Activated T-helper 2 cell treated with anti-CD3 and anti-CD28 coated beads, Interferon-gamma antibody, Interleukin-2, Interleukin-4, amounts not matched to agents 10 μg/mL and 5 μg/mL and 100 μg/mL, durations not matched to agents 14 hours and 24 hours and 36 hours (primary cell): ENCODE measurements around the gene ELOF1. TPM values are rescaled to one million over a fixed set of nuclear protein-coding genes. Genes with fewer than 3 reads are reported as not detected.
A peak's percentile ranks its signal among the peaks of the same experiment; 100 is the strongest.

Experiments
- DNase-seq: peaks from one replicate; pipeline ENCODE4 v3.0.0; 2021; ENCODE audit warnings: low spot score
- H3K27ac Mint-ChIP-seq: one replicate; pipeline ENCODE4 v1.8.0; 2021; ENCODE audit warnings: mixed read lengths
- H3K27me3 Mint-ChIP-seq: one replicate; pipeline ENCODE4 v1.8.0; 2021; ENCODE audit warnings: low read depth, mixed read lengths
- H3K36me3 Mint-ChIP-seq: one replicate; pipeline ENCODE4 v1.8.0; 2021; ENCODE audit warnings: low read depth, mixed read lengths
- H3K4me1 Mint-ChIP-seq: one replicate; pipeline ENCODE4 v1.8.0; 2021; ENCODE audit warnings: low read depth, mixed read lengths
- H3K4me3 Mint-ChIP-seq: one replicate; pipeline ENCODE4 v1.8.0; 2021; ENCODE audit warnings: low read depth, mild to moderate bottlenecking, moderate library complexity, mixed read lengths
- H3K9me3 Mint-ChIP-seq: one replicate; pipeline ENCODE4 v1.8.0; 2021; ENCODE audit warnings: mixed read lengths
- intact Hi-C: fragments of 100-400 bp; cut with micrococcal nuclease; formaldehyde crosslinking; loops from one replicate; pipeline ENCODE4 v1.15.1; 2023
- total RNA-seq: library from RNA; stranded (reverse); gene quantifications from 2 replicates; pipeline ENCODE4 v1.2.3, GENCODE V29; 2022

Gene ELOF1
- total RNA-seq, 1 donor from 2014 or later = 64.1 TPM

- peaks cover 20% of the 10 kb centered on the region for H3K36me3 Mint-ChIP-seq
- H3K27ac Mint-ChIP-seq = peak overlapping the region; percentile 76
- intact Hi-C loops = loop anchor here (5.0 kb wide), 1 partner anchor 80 kb away; no protein-coding TSS in a partner anchor
- DNase-seq = no peak
- no peaks in the 10 kb centered on the region for H3K9me3 Mint-ChIP-seq
- no peaks in the 10 kb centered on the region for H3K27me3 Mint-ChIP-seq
- H3K4me1 Mint-ChIP-seq = peaks cover 12% of the 10 kb centered on the region
- H3K4me3 Mint-ChIP-seq = peak overlapping the region; percentile 89
These were observed 52.1 kb downstream of the ELOF1 start for GRCh38 chr19:11506967-11507366.

- H3K36me3 Mint-ChIP-seq = peaks cover 21% of the 10 kb centered on the region
- H3K4me1 Mint-ChIP-seq = peaks cover 12% of the 10 kb centered on the region
- peak overlapping the region; percentile 90 for H3K27ac Mint-ChIP-seq
- H3K4me3 Mint-ChIP-seq = peak overlapping the region; percentile 89
- intact Hi-C loops = loop anchor here (5.0 kb wide), 1 partner anchor 81 kb away; no protein-coding TSS in a partner anchor
- no peak for DNase-seq
- no peaks in the 10 kb centered on the region for H3K9me3 Mint-ChIP-seq
- H3K27me3 Mint-ChIP-seq = no peaks in the 10 kb centered on the region
These were observed 52.9 kb downstream of the ELOF1 start for GRCh38 chr19:11506101-11506555.

GRCh38 chr19:11505504-11506100 is 53.4 kb downstream of the ELOF1 start, which contains the start of gene ZNF653:
Gene ZNF653, minus strand, starts transcription at chr19:11505839. Its CDS starts 53 bp downstream, at chr19:11505786.
- Mint-ChIP-seq H3K4me3 (peak within 1 kb of the TSS; percentile 89), H3K27me3 (no peaks in the 10 kb centered on the region), H3K4me1 (peaks cover 12% of the 10 kb centered on the region), H3K36me3 (peaks cover 16% of the 10 kb centered on the region), H3K9me3 (no peaks in the 10 kb centered on the region), H3K27ac (peak within 1 kb of the TSS; percentile 90)
- peak; percentile 94 for DNase-seq
- intact Hi-C loops = loop anchor here (1.0 to 5.0 kb wide), 4 partner anchors 23 to 82 kb away; partner anchors contain the start of genes ECSIT, ODAD3 and PRKCSH

GRCh38 chr19:11505032-11505503 is 54.0 kb downstream of the ELOF1 start:
- H3K27me3 Mint-ChIP-seq = no peaks in the 10 kb centered on the region
- peak overlapping the region; percentile 80 for H3K27ac Mint-ChIP-seq
- no peaks in the 10 kb centered on the region for H3K9me3 Mint-ChIP-seq
- H3K4me1 Mint-ChIP-seq = peaks cover 12% of the 10 kb centered on the region
- DNase-seq = peak; percentile 95
- intact Hi-C loops = loop anchor here (1.0 to 5.0 kb wide), 4 partner anchors 23 to 82 kb away; partner anchors contain the start of genes ECSIT, ODAD3 and PRKCSH
- H3K36me3 Mint-ChIP-seq = peaks cover 11% of the 10 kb centered on the region
- H3K4me3 Mint-ChIP-seq = peak overlapping the region; percentile 85

GRCh38 chr19:11504502-11505031 is 54.5 kb downstream of the ELOF1 start:
- Mint-ChIP-seq H3K4me3 (peak overlapping the region; percentile 85), H3K9me3 (no peaks in the 10 kb centered on the region), H3K4me1 (peaks cover 12% of the 10 kb centered on the region), H3K27me3 (no peaks in the 10 kb centered on the region), H3K27ac (peak overlapping the region; percentile 80), H3K36me3 (peaks cover 11% of the 10 kb centered on the region)
- no peak for DNase-seq
- intact Hi-C loops = loop anchor here (1.0 to 5.0 kb wide), 4 partner anchors 22 to 83 kb away; partner anchors contain the start of genes ECSIT, ODAD3 and PRKCSH

Other genes with a start within 250 kb of the ELOF1 start
- gene RAB3D, start 219.6 kb downstream of the ELOF1 start, total RNA-seq = 9.3 and 11.6 TPM in 2 replicates
- 34.0 and 34.9 TPM in 2 replicates for gene TMEM205, start 213.0 kb downstream of the ELOF1 start, total RNA-seq
- gene CCDC159, start 212.7 kb downstream of the ELOF1 start, total RNA-seq = 14.6 and 16.3 TPM in 2 replicates
- gene PLPPR2, start 203.8 kb downstream of the ELOF1 start, total RNA-seq = 2.6 and 3.4 TPM in 2 replicates
- gene SWSAP1, start 184.6 kb downstream of the ELOF1 start, total RNA-seq = 2.6 and 2.8 TPM in 2 replicates
- gene EPOR, start 174.9 kb downstream of the ELOF1 start, total RNA-seq = 10.3 TPM in 2 replicates
- not detected in 2 replicates for gene RGL3, start 139.9 kb downstream of the ELOF1 start, total RNA-seq
- gene ODAD3, start 124.1 kb downstream of the ELOF1 start, total RNA-seq = 0.37 TPM in 1 of 2 replicates, not detected in the other
- 282 and 298 TPM in 2 replicates for gene PRKCSH, start 123.6 kb downstream of the ELOF1 start, total RNA-seq
- 0.84 TPM in 1 of 2 replicates, not detected in the other for gene ELAVL3, start 78.2 kb downstream of the ELOF1 start, total RNA-seq
- 19.4 and 20.1 TPM in 2 replicates for gene ZNF653, start 53.4 kb downstream of the ELOF1 start, total RNA-seq
- 42.7 and 43.5 TPM in 2 replicates for gene ECSIT, start 30.1 kb downstream of the ELOF1 start, total RNA-seq
- not detected in 2 replicates for gene CNN1, start 20.4 kb downstream of the ELOF1 start, total RNA-seq
- gene ACP5, start 18.4 kb upstream of the ELOF1 start, total RNA-seq = 25.4 and 27.0 TPM in 2 replicates
- gene ZNF627, start 38.3 kb upstream of the ELOF1 start, total RNA-seq = 8.3 and 10.9 TPM in 2 replicates
- gene ZNF823, start 179.7 kb upstream of the ELOF1 start, total RNA-seq = 3.6 TPM in 2 replicates
- gene ZNF441, start 207.8 kb upstream of the ELOF1 start, total RNA-seq = 4.2 and 4.9 TPM in 2 replicates
- 0.67 and 0.82 TPM in 2 replicates for gene ZNF491, start 239.3 kb upstream of the ELOF1 start, total RNA-seq